Liver (tissue), 9 donors: ENCODE results near the gene TNRC6B. TPM values are rescaled to one million over a fixed set of nuclear protein-coding genes. Genes with fewer than 3 reads are reported as not detected.

Experiments
- DNase-seq: peaks from one replicate; pipeline ENCODE4 v3.0.0-alpha.2; 2017; ENCODE audit warnings: low spot score
- H3K27ac ChIP-seq, 2 donors: one replicate each; pipeline ENCODE4 v1.7.0; 2013; ENCODE audit warnings: inconsistent platforms in 2 of 2, low read length in 2 of 2, control low read depth in 1 of 2, low read depth in 1 of 2, mild to moderate bottlenecking in 1 of 2
- H3K27me3 ChIP-seq, 4 donors: one replicate each; pipeline versions ENCODE4 v1.6.1 to v1.7.0; 2013; ENCODE audit warnings: low read length in 3 of 4, inconsistent platforms in 1 of 4, mild to moderate bottlenecking in 1 of 4, moderate library complexity in 1 of 4; ENCODE audit not compliant: control insufficient read depth in 4 of 4, insufficient read depth in 4 of 4
- H3K36me3 ChIP-seq, 4 donors: one replicate each; pipeline versions ENCODE4 v1.6.1 to v1.7.0; 2013; ENCODE audit warnings: low read length in 3 of 4, mild to moderate bottlenecking in 3 of 4, low read depth in 1 of 4, moderate library complexity in 1 of 4; ENCODE audit not compliant: control insufficient read depth in 4 of 4, insufficient read depth in 3 of 4
- H3K4me1 ChIP-seq, 4 donors: one replicate each; pipeline versions ENCODE4 v1.6.1 to v1.7.0; 2013; ENCODE audit warnings: low read length in 3 of 4, mild to moderate bottlenecking in 3 of 4, moderate library complexity in 1 of 4; ENCODE audit not compliant: control insufficient read depth in 4 of 4, insufficient read depth in 4 of 4
- H3K4me3 ChIP-seq, 3 donors: one replicate each; pipeline versions ENCODE4 v1.6.1 to v1.7.0; 2013; ENCODE audit warnings: low read length in 3 of 3, control low read depth in 1 of 3, low read depth in 1 of 3, mild to moderate bottlenecking in 1 of 3
- H3K9ac ChIP-seq, 2 donors: one replicate each; pipeline ENCODE4 v1.7.0; 2013; ENCODE audit warnings: low read length in 2 of 2, mild to moderate bottlenecking in 2 of 2, moderate library complexity in 2 of 2, control low read depth in 1 of 2, low read depth in 1 of 2
- H3K9me3 ChIP-seq, 4 donors: one replicate each; pipeline versions ENCODE4 v1.6.1 to v1.7.0; 2013; ENCODE audit warnings: low read length in 3 of 4; ENCODE audit not compliant: control insufficient read depth in 4 of 4
- ATF3 ChIP-seq: IDR thresholded peaks from 2 replicates; pipeline ENCODE4 v1.6.1; 2016; ENCODE audit warnings: antibody characterized with exemption
- EGR1 ChIP-seq, 2 donors: IDR thresholded peaks; 2 replicates each; pipeline ENCODE4 v1.6.1; 2016 to 2018; ENCODE audit warnings: antibody characterized with exemption in 2 of 2, low read depth in 2 of 2
- FOXA1 ChIP-seq: IDR thresholded peaks from 2 replicates; pipeline ENCODE4 v1.6.1; 2016; ENCODE audit warnings: antibody characterized with exemption
- FOXA2 ChIP-seq: IDR thresholded peaks from 2 replicates; pipeline ENCODE4 v1.6.1; 2016; ENCODE audit warnings: antibody characterized with exemption
- GABPA ChIP-seq, 2 donors: IDR thresholded peaks in 1 of 2; conservative IDR thresholded peaks in 1 of 2; 2 replicates each; pipeline ENCODE4 v1.6.1; 2016; ENCODE audit warnings: antibody characterized with exemption in 2 of 2, mild to moderate bottlenecking in 1 of 2, moderate library complexity in 1 of 2
- HNF4A ChIP-seq, 2 donors: conservative IDR thresholded peaks; 2 replicates each; pipeline ENCODE4 v1.6.1; 2016; ENCODE audit warnings: antibody characterized with exemption in 2 of 2, mild to moderate bottlenecking in 2 of 2
- JUND ChIP-seq, 2 donors: IDR thresholded peaks; 2 replicates each; pipeline ENCODE4 v1.6.1; 2016; ENCODE audit warnings: antibody characterized with exemption in 2 of 2
- RAD21 ChIP-seq, 2 donors: IDR thresholded peaks; 2 replicates each; pipeline ENCODE4 v1.6.1; 2016; ENCODE audit warnings: antibody characterized with exemption in 2 of 2, mild to moderate bottlenecking in 2 of 2
- REST ChIP-seq: IDR thresholded peaks from 2 replicates; pipeline ENCODE4 v1.6.1; 2016; ENCODE audit warnings: antibody characterized with exemption, mild to moderate bottlenecking
- RXRA ChIP-seq, 2 donors: IDR thresholded peaks; 2 replicates each; pipeline ENCODE4 v1.6.1; 2017 to 2018; ENCODE audit warnings: antibody characterized with exemption in 2 of 2, mild to moderate bottlenecking in 1 of 2
- TAF1 ChIP-seq: conservative IDR thresholded peaks from 2 replicates; pipeline ENCODE4 v1.6.1; 2016; ENCODE audit warnings: antibody characterized with exemption, mild to moderate bottlenecking
- YY1 ChIP-seq: IDR thresholded peaks from 2 replicates; pipeline ENCODE4 v1.6.1; 2016; ENCODE audit warnings: antibody characterized with exemption, mild to moderate bottlenecking
- WGBS: extraction: QIAGEN DNeasy Blood & Tissue Kit; methylation state at CpG from one replicate; pipeline ENCODE4 v1.1.7; 2013; 5-methylcytosine and 5-hydroxymethylcytosine counted together
- polyA plus RNA-seq, 2 donors: library from polyadenylated mRNA; stranded (reverse) in 1 of 2; unstranded in 1 of 2; fragments of 200-250 nt in 1 of 2; fragments of >200 nt in 1 of 2; fragmentation: Nextera tagmentation in 1 of 2; extraction: Ambion mirVana in 1 of 2; gene quantifications; one replicate each; pipeline versions ENCODE4 v1.2.1 to v1.2.3, GENCODE V29; 2013 to 2015
- total RNA-seq, 2 donors: library from RNA; depleted of rRNA; stranded (reverse); fragments of >200 nt; gene quantifications; one replicate each; pipeline ENCODE4 v1.2.3, GENCODE V29; 2014
- TF ChIP-seq, protein P1 (sequence below): IDR thresholded peaks from 2 replicates; pipeline ENCODE4 v1.6.1; 2016; ENCODE audit warnings: antibody characterized with exemption
- TF ChIP-seq, protein P2 (sequence below): IDR thresholded peaks from 2 replicates; pipeline ENCODE4 v1.6.1; 2016; ENCODE audit warnings: antibody characterized with exemption
- donor health status: healthy.
- donor health status: healthy.
- donor health status: healthy.
- donor health status: healthy.
- donor health status: healthy.

The TNRC6B gene
- total and polyA plus RNA-seq, 4 donors = 4.6 to 39.1 (median 26.4) TPM

GRCh38 chr22:40345271-40345670 is 167.5 kb downstream of the TNRC6B start:
- Histone ChIP-seq H3K27me3 (no peaks in the 10 kb centered on the region), H3K36me3 (peaks cover 2 to 8% (median 3%) of the 10 kb centered on the region in 4 donors), H3K9me3 (no peaks in the 10 kb centered on the region), H3K4me1 (peaks cover 0 to 20% (median 16%) of the 10 kb centered on the region in 4 donors), H3K27ac (no peak overlapping the region), H3K9ac (no peak overlapping the region), H3K4me3 (peak overlapping the region in 1 of 3 donors; percentile 79)
- TF ChIP-seq, protein P1, sequence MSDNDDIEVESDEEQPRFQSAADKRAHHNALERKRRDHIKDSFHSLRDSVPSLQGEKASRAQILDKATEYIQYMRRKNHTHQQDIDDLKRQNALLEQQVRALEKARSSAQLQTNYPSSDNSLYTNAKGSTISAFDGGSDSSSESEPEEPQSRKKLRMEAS = no peak
- no peak for TF ChIP-seq HNF4A (conservative IDR thresholded peaks at IDR 0.05)
- no peak for TF ChIP-seq GABPA (IDR thresholded peaks at IDR 0.05 in 1 of 2, conservative IDR thresholded peaks at IDR 0.05 in 1 of 2)
- TF ChIP-seq, protein P2, sequence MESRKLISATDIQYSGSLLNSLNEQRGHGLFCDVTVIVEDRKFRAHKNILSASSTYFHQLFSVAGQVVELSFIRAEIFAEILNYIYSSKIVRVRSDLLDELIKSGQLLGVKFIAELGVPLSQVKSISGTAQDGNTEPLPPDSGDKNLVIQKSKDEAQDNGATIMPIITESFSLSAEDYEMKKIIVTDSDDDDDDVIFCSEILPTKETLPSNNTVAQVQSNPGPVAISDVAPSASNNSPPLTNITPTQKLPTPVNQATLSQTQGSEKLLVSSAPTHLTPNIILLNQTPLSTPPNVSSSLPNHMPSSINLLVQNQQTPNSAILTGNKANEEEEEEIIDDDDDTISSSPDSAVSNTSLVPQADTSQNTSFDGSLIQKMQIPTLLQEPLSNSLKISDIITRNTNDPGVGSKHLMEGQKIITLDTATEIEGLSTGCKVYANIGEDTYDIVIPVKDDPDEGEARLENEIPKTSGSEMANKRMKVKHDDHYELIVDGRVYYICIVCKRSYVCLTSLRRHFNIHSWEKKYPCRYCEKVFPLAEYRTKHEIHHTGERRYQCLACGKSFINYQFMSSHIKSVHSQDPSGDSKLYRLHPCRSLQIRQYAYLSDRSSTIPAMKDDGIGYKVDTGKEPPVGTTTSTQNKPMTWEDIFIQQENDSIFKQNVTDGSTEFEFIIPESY = no peak
- no peak for TF ChIP-seq JUND (IDR thresholded peaks at IDR 0.05)
- TF ChIP-seq TAF1 = no peak
- no peak for TF ChIP-seq ATF3
- TF ChIP-seq FOXA1 = no peak
- TF ChIP-seq YY1 = no peak
- TF ChIP-seq FOXA2 = no peak
- TF ChIP-seq RXRA (IDR thresholded peaks at IDR 0.05) = no peak
- TF ChIP-seq EGR1 (IDR thresholded peaks at IDR 0.05; ENCODE audit: low read depth in 2 of 2) = no peak
- no peak for TF ChIP-seq RAD21 (IDR thresholded peaks at IDR 0.05)
- no peak for DNase-seq
- WGBS = 88% methylated on average over 6 of the region's 6 CpGs

GRCh38 chr22:40345815-40346184 is 168.1 kb downstream of the TNRC6B start:
- Histone ChIP-seq H3K9me3 (no peaks in the 10 kb centered on the region), H3K4me1 (peaks cover 0 to 20% (median 16%) of the 10 kb centered on the region in 4 donors), H3K27ac (peak overlapping the region; percentile 76 to 90), H3K9ac (peak overlapping the region; percentile 40 to 75), H3K4me3 (peak overlapping the region; percentile 79 to 95 (median 79)), H3K36me3 (peaks cover 6 to 10% (median 7%) of the 10 kb centered on the region in 4 donors), H3K27me3 (no peaks in the 10 kb centered on the region)
- no peak for DNase-seq
- no peak for TF ChIP-seq ATF3
- no peak for TF ChIP-seq EGR1 (IDR thresholded peaks at IDR 0.05; ENCODE audit: low read depth in 2 of 2)
- TF ChIP-seq REST = no peak
- under 1% methylated on average over 20 of the region's 20 CpGs for WGBS
